ENCODE data around the gene STAMBP. TPM values are rescaled to one million over a fixed set of nuclear protein-coding genes. Genes with fewer than 3 reads are reported as not detected.
"Not testable (repeated sequence)": the region's sequence is repeated elsewhere in the genome, so short reads cannot be mapped to it uniquely, and the experiment has no call there.

The STAMBP gene
- total RNA-seq, 1 donor from 2014 or later, result 36.4 TPM

DNA sequence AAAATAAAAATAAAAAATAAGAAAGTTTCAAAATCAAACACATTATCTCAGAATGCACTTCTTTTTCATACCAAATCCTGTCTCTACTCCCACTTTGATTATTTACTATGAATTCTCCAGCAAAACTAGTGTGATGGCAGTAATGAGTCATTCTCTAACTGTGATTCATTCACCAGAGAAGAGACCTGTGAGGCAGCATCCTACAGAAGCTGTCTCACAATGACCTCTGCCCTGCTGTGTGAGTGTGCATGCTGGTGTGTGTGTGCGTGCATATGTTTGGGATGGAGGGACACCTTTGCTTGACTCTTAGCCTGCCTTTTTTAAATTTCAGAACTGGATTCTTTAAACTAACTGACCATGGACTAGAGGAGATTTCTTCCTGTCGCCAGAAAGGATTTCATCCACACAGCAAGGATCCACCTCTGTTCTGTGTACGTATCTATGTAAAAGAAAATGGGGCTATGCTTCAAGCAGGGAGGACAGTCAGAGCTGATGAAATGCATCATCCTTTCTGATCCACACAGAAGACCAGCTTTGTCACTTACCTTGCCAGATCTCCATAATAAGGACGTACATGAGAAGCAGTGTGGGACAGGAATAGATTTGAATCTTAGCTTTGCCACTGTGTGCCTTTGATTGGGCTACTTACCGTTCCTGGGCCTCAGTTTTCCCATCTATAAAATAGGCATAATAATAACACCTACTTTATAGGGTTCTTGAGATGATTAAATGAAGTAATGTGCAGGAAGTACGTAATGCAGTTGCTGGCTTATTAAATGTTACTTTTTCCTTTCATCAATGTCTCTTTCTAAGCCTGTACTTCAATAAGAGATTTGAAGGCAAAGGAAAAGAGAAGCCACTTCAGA, 31.2 kb downstream of the STAMBP start:
- intact Hi-C loops (cut with DNase I), result loop anchor here (5.0 kb wide), 1 partner anchor 37 kb away; no protein-coding TSS in a partner anchor
- H3K27me3 ChIP-seq, result no peaks in the 10 kb centered on the region
- H3K27ac ChIP-seq, result no peak overlapping the region
- no peak for TF ChIP-seq CTCF (IDR thresholded peaks at IDR 0.05)
- H3K4me1 ChIP-seq, result no peaks in the 10 kb centered on the region
- peaks cover 60 to 81% of the 10 kb centered on the region in 2 donors for H3K36me3 ChIP-seq
- H3K4me3 ChIP-seq, result no peak overlapping the region
- H3K9me3 ChIP-seq, result no peaks in the 10 kb centered on the region
- no peak for DNase-seq (ENCODE audit: low spot score in 2 of 2)

GRCh38 chr2:73862987-73863386, 34.2 kb downstream of the STAMBP start:
- H3K4me3 ChIP-seq, result no peak overlapping the region

GRCh38 chr2:73868204-73868978, 39.6 kb downstream of the STAMBP start:
- Histone ChIP-seq H3K9me3 (no peaks in the 10 kb centered on the region), H3K36me3 (peaks cover 13 to 26% of the 10 kb centered on the region in 2 donors), H3K27ac (peak overlapping the region in 1 of 2 donors; percentile 86), H3K4me1 (peaks cover 0 to 9% of the 10 kb centered on the region in 2 donors), H3K27me3 (no peaks in the 10 kb centered on the region), H3K4me3 (no peak overlapping the region)
- TF ChIP-seq CTCF (IDR thresholded peaks at IDR 0.05), result no peak
- DNase-seq (ENCODE audit: low spot score in 2 of 2), result no peak
- intact Hi-C loops (cut with DNase I), result no loop called here

More at GRCh38 chr2:73862987-73863386, 34.2 kb downstream of the STAMBP start:
- Histone ChIP-seq H3K4me1 (no peaks in the 10 kb centered on the region), H3K9me3 (no peaks in the 10 kb centered on the region), H3K27ac (no peak overlapping the region), H3K36me3 (peaks cover 46 to 65% of the 10 kb centered on the region in 2 donors), H3K27me3 (no peaks in the 10 kb centered on the region)
- no peak for TF ChIP-seq CTCF (IDR thresholded peaks at IDR 0.05)
- intact Hi-C loops (cut with DNase I), result loop anchor here (5.0 kb wide), 1 partner anchor 34 kb away; no protein-coding TSS in a partner anchor
- DNase-seq (ENCODE audit: low spot score in 2 of 2), result no peak

- Histone ChIP-seq H3K27me3 (no peaks in the 10 kb centered on the region), H3K27ac (peak overlapping the region; percentile 80 to 86), H3K36me3 (peaks cover 4 to 10% of the 10 kb centered on the region in 2 donors), H3K4me3 (no peak overlapping the region), H3K4me1 (peaks cover 0 to 9% of the 10 kb centered on the region in 2 donors), H3K9me3 (no peaks in the 10 kb centered on the region)
- peak; percentile 29 to 94 for DNase-seq (ENCODE audit: low spot score in 2 of 2)
- TF ChIP-seq CTCF (IDR thresholded peaks at IDR 0.05), result no peak
- intact Hi-C loops (cut with DNase I), result loop anchor here (1.0 to 2.0 kb wide), 2 partner anchors 23 to 57 kb away; partner anchors contain the start of genes ACTG2 and DGUOK
Observed at GRCh38 chr2:73870084-73870483, 41.3 kb downstream of the STAMBP start.

DNA sequence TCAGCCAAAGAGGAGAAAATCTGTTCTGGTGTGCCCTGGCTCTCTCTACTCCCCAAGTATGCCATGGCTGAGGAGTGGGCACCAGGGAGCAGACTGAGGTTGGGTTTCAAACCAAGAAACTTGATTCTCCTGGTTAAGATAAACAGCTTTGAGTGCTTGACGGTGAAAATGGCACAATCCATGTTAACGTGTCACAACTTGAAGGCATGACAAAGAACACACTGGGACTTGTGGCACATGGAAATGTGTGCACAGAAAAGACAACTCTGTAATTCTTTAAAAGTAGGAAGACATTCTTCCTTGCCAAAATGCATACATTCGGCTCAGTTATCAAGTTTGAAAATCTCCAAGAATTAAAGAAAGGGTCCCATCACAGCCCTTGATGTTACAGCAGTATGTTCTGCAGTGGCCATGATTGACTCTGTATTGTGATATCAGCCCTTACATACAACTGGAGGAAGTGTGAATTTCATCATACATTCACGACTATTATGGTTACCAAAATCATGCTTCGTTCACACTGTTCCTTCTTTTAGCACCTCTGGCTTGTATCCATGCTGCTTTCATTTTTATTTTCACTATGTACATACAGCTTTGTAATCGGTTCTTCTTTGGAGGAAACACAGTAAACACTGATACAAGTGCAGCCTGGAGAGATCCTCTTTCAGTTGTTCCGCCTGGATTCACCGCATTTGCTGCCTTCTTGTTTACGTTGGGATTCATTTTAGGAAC, 48.5 kb downstream of the STAMBP start:
- TF ChIP-seq CTCF (IDR thresholded peaks at IDR 0.05), result no peak
- DNase-seq (ENCODE audit: low spot score in 2 of 2), result no peak
- no peaks in the 10 kb centered on the region for H3K36me3 ChIP-seq
- H3K9me3 ChIP-seq, result no peaks in the 10 kb centered on the region
- no peak overlapping the region for H3K27ac ChIP-seq
- H3K4me1 ChIP-seq, result no peaks in the 10 kb centered on the region
- no peaks in the 10 kb centered on the region for H3K27me3 ChIP-seq
- H3K4me3 ChIP-seq, result no peak overlapping the region
- intact Hi-C loops (cut with DNase I), result no loop called here

DNA sequence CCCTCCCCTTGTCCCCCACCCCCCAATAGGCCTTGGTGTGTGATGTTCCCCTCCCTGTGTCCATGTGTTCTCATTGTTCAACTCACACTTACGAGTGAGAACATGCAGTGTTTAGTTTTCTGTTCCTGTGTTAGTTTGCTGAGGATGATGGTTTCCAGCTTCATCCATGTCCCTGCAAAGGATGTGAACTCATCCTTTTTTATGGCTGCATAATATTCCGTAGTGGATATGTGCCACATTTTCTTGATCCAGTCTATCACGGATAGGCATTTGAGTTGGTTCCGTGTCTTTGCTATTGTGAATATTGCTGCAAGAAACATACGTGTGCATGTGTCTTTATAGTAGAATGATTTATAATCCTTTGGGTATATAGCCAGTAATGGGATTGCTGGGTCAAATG, 49.2 kb downstream of the STAMBP start:
- intact Hi-C loops (cut with DNase I); DNase-seq (ENCODE audit: low spot score in 2 of 2); H3K36me3 ChIP-seq: not testable (repeated sequence)

More for the DNA sequence above, 49.2 kb downstream of the STAMBP start:
- H3K27me3 ChIP-seq, H3K4me3 ChIP-seq, H3K27ac ChIP-seq, H3K4me1 ChIP-seq, H3K9me3 ChIP-seq: not testable (repeated sequence)

All from ascending aorta (tissue), 2 donors.